GM12878 (cell line): ENCODE data around the gene SCLY. TPM values are rescaled to one million over a fixed set of nuclear protein-coding genes. Genes with fewer than 3 reads are reported as not detected.

Experiments used
- ATAC-seq: fragments of 200-7000 bp; cut with Tn5 transposase; 3 replicates; pipeline ENCODE4 v1.9.1; 2020; ENCODE audit warnings: mild to moderate bottlenecking, moderate library complexity
- BruUV-seq: library from RNA; stranded (reverse); fragments of 400-500 nt; replicated peaks from 2 replicates; lab custom pipeline; 2021; lab: Mats Ljungman, UMichigan
- CTCF ChIA-PET: fragments of 300-600 bp; sonication (Branson Sonifier 250); formaldehyde crosslinking; extraction: SDS; loops from one replicate; lab custom pipeline; 2021; ENCODE audit warnings: inconsistent platforms; lab: Yijun Ruan, JAX
- POLR2A ChIA-PET: fragments of 350-600 bp; formaldehyde crosslinking; extraction: SDS; loops from one replicate; lab custom pipeline; 2021; ENCODE audit warnings: inconsistent platforms; lab: Charles Lee
- RAD21 ChIA-PET: fragments of 300-600 bp; sonication (Branson Sonifier 250); formaldehyde crosslinking; loops from one replicate; lab custom pipeline; 2023; ENCODE audit warnings: antibody characterized with exemption; ENCODE audit not compliant: unreplicated experiment; lab: Charles Lee
- SMC1A ChIA-PET: fragments of 300-600 bp; sonication (Branson Sonifier 250); formaldehyde crosslinking; loops from one replicate; lab custom pipeline; 2023; ENCODE audit not compliant: unreplicated experiment, uncharacterized antibody; lab: Charles Lee
- DNase-seq: peaks from one replicate; pipeline ENCODE4 v3.0.0-alpha.2; 2011; ENCODE audit warnings: low read depth, low spot score
- FAIRE-seq: peaks from 3 replicates; lab custom pipeline; 2011; peaks lifted over from hg19 to GRCh38; lab: Jason Lieb, UNC
- H2AFZ ChIP-seq: 2 replicates; pipeline ENCODE4 v1.6.0; 2011; ENCODE audit warnings: low read depth, low read length, control low read depth; ENCODE audit not compliant: control insufficient read depth
- H3K27ac ChIP-seq: 2 replicates; pipeline ENCODE4 v1.5.1; 2011; ENCODE audit warnings: control low read depth; ENCODE audit not compliant: control insufficient read depth, insufficient read depth
- H3K27me3 ChIP-seq, 2 experiments: replicated peaks in 1 of 2; 2 replicates each; pipeline versions ENCODE4 v1.6.0 to v1.6.1; 2011; ENCODE audit warnings: low read length in 1 of 2; ENCODE audit not compliant: control insufficient read depth in 2 of 2, insufficient read depth in 2 of 2
- H3K36me3 ChIP-seq, 2 experiments: 2 replicates each; pipeline ENCODE4 v1.5.1; 2011; ENCODE audit warnings: low read length in 1 of 2; ENCODE audit not compliant: control insufficient read depth in 2 of 2, insufficient read depth in 2 of 2
- H3K4me1 ChIP-seq: 2 replicates; pipeline ENCODE4 v1.6.1; 2011; ENCODE audit warnings: mild to moderate bottlenecking, low read length, moderate library complexity, mixed read lengths; ENCODE audit not compliant: control insufficient read depth, insufficient read depth
- H3K4me2 ChIP-seq: 2 replicates; pipeline ENCODE4 v1.6.0; 2011; ENCODE audit warnings: control low read depth; ENCODE audit not compliant: control insufficient read depth, insufficient read depth
- H3K4me3 ChIP-seq: fragments of 200-600 bp; sonication (generic); 2 replicates; pipeline ENCODE4 v1.5.1; 2016
- H3K79me2 ChIP-seq: 2 replicates; pipeline ENCODE4 v1.6.0; 2011; ENCODE audit warnings: low read length; ENCODE audit not compliant: control insufficient read depth, insufficient read depth
- H3K9ac ChIP-seq: 2 replicates; pipeline ENCODE4 v1.8.0; 2011; ENCODE audit warnings: low read length, control low read depth, mixed read lengths; ENCODE audit not compliant: control insufficient read depth, insufficient read depth
- H3K9me3 ChIP-seq: replicated peaks from 3 replicates; pipeline ENCODE4 v1.5.1; 2011; ENCODE audit warnings: mild to moderate bottlenecking, low read length; ENCODE audit not compliant: control insufficient read depth, insufficient read depth
- H4K20me1 ChIP-seq: 2 replicates; pipeline ENCODE4 v1.6.0; 2011; ENCODE audit not compliant: control insufficient read depth, insufficient read depth
- ASH2L ChIP-seq: fragments of 300-600, 200-600 bp; sonication (generic); IDR thresholded peaks from 2 replicates; pipeline ENCODE4 v1.6.1; 2017; ENCODE audit warnings: low read depth, mild to moderate bottlenecking, borderline replicate concordance
- GABPA ChIP-seq: IDR thresholded peaks from 2 replicates; pipeline ENCODE4 v1.6.1; 2014; ENCODE audit warnings: antibody characterized with exemption, low read depth, mild to moderate bottlenecking, inconsistent platforms
- HDAC6 ChIP-seq: fragments of 200-600 bp; sonication (generic); IDR thresholded peaks from one replicate; pipeline ENCODE4 v1.8.0; 2017; ENCODE audit warnings: antibody characterized with exemption; ENCODE audit not compliant: unreplicated experiment
- MXI1 ChIP-seq: fragments of 150-350 bp; IDR thresholded peaks from 2 replicates; pipeline ENCODE4 v1.6.1; 2011; ENCODE audit warnings: low read depth, mild to moderate bottlenecking, inconsistent platforms, low read length, improper control_type of control experiment
- NRF1 ChIP-seq: conservative IDR thresholded peaks from 2 replicates; pipeline ENCODE4 v1.6.1; 2011; ENCODE audit warnings: mild to moderate bottlenecking, low read depth, low read length, improper control_type of control experiment
- RCOR1 ChIP-seq: conservative IDR thresholded peaks from 2 replicates; pipeline ENCODE4 v1.6.1; 2012; ENCODE audit warnings: low read depth, low read length, improper control_type of control experiment
- SIX5 ChIP-seq: IDR thresholded peaks from 2 replicates; pipeline ENCODE4 v1.6.1; 2011; ENCODE audit warnings: mild to moderate bottlenecking, low read depth, low read length, moderate library complexity; ENCODE audit not compliant: severe bottlenecking
- SUZ12 ChIP-seq: fragments of 200-600 bp; sonication (generic); IDR thresholded peaks from one replicate; pipeline ENCODE4 v1.6.1; 2018; ENCODE audit warnings: antibody characterized with exemption, mild to moderate bottlenecking; ENCODE audit not compliant: unreplicated experiment
- WRNIP1 ChIP-seq: IDR thresholded peaks from 2 replicates; pipeline ENCODE4 v1.6.1; 2011; ENCODE audit warnings: low read depth, low read length, improper control_type of control experiment, borderline replicate concordance
- ZNF274 ChIP-seq: IDR thresholded peaks from one replicate; pipeline ENCODE4 v1.8.0; 2011; ENCODE audit not compliant: insufficient read length, insufficient read depth
- ZSCAN29 ChIP-seq: fragments of 450-650 bp; IDR thresholded peaks from 2 replicates; pipeline ENCODE4 v1.6.1; 2017; ENCODE audit warnings: mild to moderate bottlenecking, moderate library complexity
- ZZZ3 ChIP-seq: IDR thresholded peaks from 2 replicates; pipeline ENCODE4 v1.6.1; 2011; ENCODE audit warnings: low read depth; ENCODE audit not compliant: control insufficient read depth, insufficient read length
- WGBS: methylation state at CpG from one replicate; pipeline ENCODE4 v1.1.6; 2016; ENCODE audit warnings: low lambda C conversion rate; ENCODE audit not compliant: insufficient replicate concordance, insufficient coverage; ENCODE audit errors: missing lambda C conversion rate; 5-methylcytosine and 5-hydroxymethylcytosine counted together
- in situ Hi-C: fragments of 300-500 bp; cut with MboI; formaldehyde crosslinking; loops from 9 replicates; pipeline ENCODE4 v1.14.3; 2018; ENCODE audit warnings: mixed read lengths
- intact Hi-C: fragments of 100-400 bp; cut with micrococcal nuclease; formaldehyde crosslinking; loops from one replicate; pipeline ENCODE4 v1.14.2; 2022; ENCODE audit not compliant: unreplicated experiment
- polyA plus RNA-seq, 11 experiments: library from polyadenylated mRNA; depleted of rRNA in 4 of 11; unstranded in 6 of 11; stranded (reverse) in 5 of 11; fragments of >200 nt; fragmentation: Nextera tagmentation in 4 of 11; fragmentation: Illumina TruSeq in 1 of 11; extraction: Ambion mirVana in 4 of 11; extraction: Trizol in 1 of 11; gene quantifications; 1 replicate in 1 of 11; 2 replicates in 10 of 11; pipeline versions ENCODE4 v1.2.1 to v1.2.3, GENCODE V29; 2011 to 2016; ENCODE audit warnings: inconsistent platforms in 2 of 11, missing spikeins in 2 of 11, low read depth in 1 of 11
- total RNA-seq, 4 experiments: library from RNA; depleted of rRNA in 3 of 4; stranded (reverse); fragments of >200 nt in 3 of 4; fragmentation: Illumina TruSeq in 1 of 4; extraction: Trizol in 1 of 4; gene quantifications; 2 replicates each; pipeline versions ENCODE4 v1.2.1 to v1.2.3, GENCODE V29; 2013 to 2021
- TF ChIP-seq, protein P1 (sequence below): fragments of 150-350 bp; IDR thresholded peaks from 2 replicates; pipeline ENCODE4 v1.6.1; 2016; ENCODE audit warnings: low read depth, low read length
- TF ChIP-seq, protein P2 (sequence below): IDR thresholded peaks from 2 replicates; pipeline ENCODE4 v1.6.1; 2012; ENCODE audit warnings: low read depth, low read length, improper control_type of control experiment

The SCLY gene
- total and polyA plus RNA-seq, 10 of the 15 experiments (the other 5 are each of a cell fraction or from before 2014, with no cell fraction given) = 3.3 to 49.1 (median 32.3) TPM

DNA sequence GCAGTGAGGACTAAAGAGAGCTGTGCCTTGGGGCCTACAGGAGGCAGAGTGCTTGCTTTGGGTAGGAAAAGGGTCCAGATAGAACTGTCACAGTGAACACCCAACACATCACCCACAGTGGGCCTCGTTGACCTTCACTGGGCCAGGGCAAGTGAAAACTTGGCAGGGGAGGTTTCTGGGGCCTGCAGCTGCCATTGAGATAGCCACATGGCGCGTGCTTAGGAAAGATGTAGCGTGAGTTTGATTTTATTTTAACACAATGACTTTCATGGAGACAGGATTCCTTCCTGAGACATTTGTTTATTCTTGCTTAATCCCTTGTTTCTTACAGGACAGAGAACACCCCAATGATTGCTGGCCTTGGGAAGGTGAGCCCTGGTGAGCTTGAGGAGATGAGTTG, 30.1 kb downstream of the SCLY start:
- no peak for ATAC-seq
- H3K27ac ChIP-seq = no peak overlapping the region
- H2AFZ ChIP-seq = no peak overlapping the region
- no peak overlapping the region for H3K9ac ChIP-seq
- TF ChIP-seq SIX5 = no peak
- H3K9me3 ChIP-seq = no peaks in the 10 kb centered on the region
- in situ Hi-C loops = no loop called here
- WGBS = 83% methylated on average over 4 of the region's 4 CpGs
- CTCF ChIA-PET = no interaction called here
- H3K4me2 ChIP-seq = no peak overlapping the region
- no peaks in the 10 kb centered on the region for H3K27me3 ChIP-seq
- no peak for FAIRE-seq
- SMC1A ChIA-PET = no interaction called here
- BruUV-seq = no TSS peak
- POLR2A ChIA-PET = no interaction called here
- H3K4me1 ChIP-seq = no peaks in the 10 kb centered on the region
- peaks cover 1 to 2% of the 10 kb centered on the region in 2 experiments; a peak in 3 of 4 replicates for H3K36me3 ChIP-seq
- H3K79me2 ChIP-seq = no peaks in the 10 kb centered on the region
- intact Hi-C loops = no loop called here
- DNase-seq = no peak
- no peaks in the 10 kb centered on the region for H4K20me1 ChIP-seq
- RAD21 ChIA-PET = no interaction called here
- H3K4me3 ChIP-seq = no peak overlapping the region

DNA sequence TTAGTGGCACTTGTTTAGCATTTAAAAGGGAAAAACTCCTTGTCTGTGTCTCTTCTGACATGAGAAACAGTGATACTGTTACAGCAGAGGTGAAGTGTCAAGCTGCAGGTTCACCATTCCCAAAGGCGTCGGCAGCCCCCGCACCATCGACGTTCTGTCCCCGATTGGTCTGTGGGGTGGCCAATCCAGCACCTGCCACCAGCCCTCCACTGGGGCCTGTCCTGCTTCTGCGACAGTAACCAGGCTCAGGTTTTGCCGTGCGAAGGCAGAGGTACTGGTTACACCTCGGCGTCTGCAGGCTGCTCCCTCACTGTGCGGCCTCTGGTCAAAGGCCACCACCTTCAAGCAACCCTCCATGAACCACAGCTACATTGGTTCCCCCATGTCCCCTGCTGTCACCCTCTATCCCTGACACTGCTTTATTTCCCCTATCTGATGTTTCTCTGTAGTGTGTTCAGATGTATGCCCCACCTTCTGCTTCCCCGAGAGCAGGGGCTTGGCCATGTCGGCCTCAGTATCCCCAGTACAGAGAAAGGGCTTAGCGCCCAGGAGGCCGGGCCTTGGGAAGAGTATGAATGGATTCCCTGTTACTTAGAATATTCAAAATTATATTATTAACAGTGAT, 30.7 kb downstream of the SCLY start:
- Histone ChIP-seq H3K27ac (no peak overlapping the region), H2AFZ (no peak overlapping the region), H3K9me3 (no peaks in the 10 kb centered on the region), H3K9ac (no peak overlapping the region), H4K20me1 (no peaks in the 10 kb centered on the region), H3K36me3 (peaks cover 1 to 2% of the 10 kb centered on the region in 2 experiments; a peak in 3 of 4 replicates), H3K4me2 (no peak overlapping the region), H3K27me3 (no peaks in the 10 kb centered on the region), H3K79me2 (no peaks in the 10 kb centered on the region), H3K4me3 (no peak overlapping the region), H3K4me1 (no peaks in the 10 kb centered on the region)
- BruUV-seq = no TSS peak
- DNase-seq = no peak
- ChIA-PET RAD21 (no interaction called here), POLR2A (no interaction called here), CTCF (no interaction called here), SMC1A (no interaction called here)
- in situ Hi-C loops (no loop called here), intact Hi-C loops (no loop called here)
- no peak for FAIRE-seq
- WGBS = 91% methylated on average over 16 of the region's 16 CpGs
- no peak for ATAC-seq
- no peak for TF ChIP-seq WRNIP1
- no peak for TF ChIP-seq RCOR1
- TF ChIP-seq, protein P1, sequence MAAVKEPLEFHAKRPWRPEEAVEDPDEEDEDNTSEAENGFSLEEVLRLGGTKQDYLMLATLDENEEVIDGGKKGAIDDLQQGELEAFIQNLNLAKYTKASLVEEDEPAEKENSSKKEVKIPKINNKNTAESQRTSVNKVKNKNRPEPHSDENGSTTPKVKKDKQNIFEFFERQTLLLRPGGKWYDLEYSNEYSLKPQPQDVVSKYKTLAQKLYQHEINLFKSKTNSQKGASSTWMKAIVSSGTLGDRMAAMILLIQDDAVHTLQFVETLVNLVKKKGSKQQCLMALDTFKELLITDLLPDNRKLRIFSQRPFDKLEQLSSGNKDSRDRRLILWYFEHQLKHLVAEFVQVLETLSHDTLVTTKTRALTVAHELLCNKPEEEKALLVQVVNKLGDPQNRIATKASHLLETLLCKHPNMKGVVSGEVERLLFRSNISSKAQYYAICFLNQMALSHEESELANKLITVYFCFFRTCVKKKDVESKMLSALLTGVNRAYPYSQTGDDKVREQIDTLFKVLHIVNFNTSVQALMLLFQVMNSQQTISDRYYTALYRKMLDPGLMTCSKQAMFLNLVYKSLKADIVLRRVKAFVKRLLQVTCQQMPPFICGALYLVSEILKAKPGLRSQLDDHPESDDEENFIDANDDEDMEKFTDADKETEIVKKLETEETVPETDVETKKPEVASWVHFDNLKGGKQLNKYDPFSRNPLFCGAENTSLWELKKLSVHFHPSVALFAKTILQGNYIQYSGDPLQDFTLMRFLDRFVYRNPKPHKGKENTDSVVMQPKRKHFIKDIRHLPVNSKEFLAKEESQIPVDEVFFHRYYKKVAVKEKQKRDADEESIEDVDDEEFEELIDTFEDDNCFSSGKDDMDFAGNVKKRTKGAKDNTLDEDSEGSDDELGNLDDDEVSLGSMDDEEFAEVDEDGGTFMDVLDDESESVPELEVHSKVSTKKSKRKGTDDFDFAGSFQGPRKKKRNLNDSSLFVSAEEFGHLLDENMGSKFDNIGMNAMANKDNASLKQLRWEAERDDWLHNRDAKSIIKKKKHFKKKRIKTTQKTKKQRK = no peak
- TF ChIP-seq SIX5 = no peak
- no peak for TF ChIP-seq GABPA
- TF ChIP-seq ZNF274 = no peak
- no peak for TF ChIP-seq ZSCAN29
- TF ChIP-seq, protein P2, sequence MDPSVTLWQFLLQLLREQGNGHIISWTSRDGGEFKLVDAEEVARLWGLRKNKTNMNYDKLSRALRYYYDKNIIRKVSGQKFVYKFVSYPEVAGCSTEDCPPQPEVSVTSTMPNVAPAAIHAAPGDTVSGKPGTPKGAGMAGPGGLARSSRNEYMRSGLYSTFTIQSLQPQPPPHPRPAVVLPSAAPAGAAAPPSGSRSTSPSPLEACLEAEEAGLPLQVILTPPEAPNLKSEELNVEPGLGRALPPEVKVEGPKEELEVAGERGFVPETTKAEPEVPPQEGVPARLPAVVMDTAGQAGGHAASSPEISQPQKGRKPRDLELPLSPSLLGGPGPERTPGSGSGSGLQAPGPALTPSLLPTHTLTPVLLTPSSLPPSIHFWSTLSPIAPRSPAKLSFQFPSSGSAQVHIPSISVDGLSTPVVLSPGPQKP = no peak
- no peak for TF ChIP-seq NRF1
- TF ChIP-seq MXI1 = no peak
- TF ChIP-seq HDAC6 = no peak
- no peak for TF ChIP-seq SUZ12
- no peak for TF ChIP-seq ASH2L
- no peak for TF ChIP-seq ZZZ3
